ENCODE results near the gene CNIH3.

CNIH3 gene

DNA sequence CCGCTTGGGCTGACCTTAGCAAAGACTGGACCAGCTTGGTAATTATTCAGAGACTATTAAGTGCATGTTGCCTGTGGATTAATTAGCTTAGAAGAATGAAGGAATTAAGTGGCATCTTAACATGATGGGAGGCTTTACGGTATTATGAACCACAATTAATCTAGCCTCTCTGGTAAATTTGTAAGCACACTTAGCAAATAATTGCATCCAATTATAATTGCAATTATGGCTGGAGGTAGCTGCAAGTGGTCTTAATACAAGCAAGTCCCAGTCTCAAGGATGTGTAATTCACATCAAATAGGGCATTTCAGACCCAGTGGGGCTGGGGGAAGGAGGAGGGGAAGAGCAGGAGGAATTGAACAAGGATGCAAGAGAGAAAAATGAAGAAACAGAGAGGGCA lies 151.6 kb downstream of the CNIH3 start:
- in situ Hi-C loops (cut with MboI; ENCODE audit: low sequenced_read_pairs) = no loop called here

DNA sequence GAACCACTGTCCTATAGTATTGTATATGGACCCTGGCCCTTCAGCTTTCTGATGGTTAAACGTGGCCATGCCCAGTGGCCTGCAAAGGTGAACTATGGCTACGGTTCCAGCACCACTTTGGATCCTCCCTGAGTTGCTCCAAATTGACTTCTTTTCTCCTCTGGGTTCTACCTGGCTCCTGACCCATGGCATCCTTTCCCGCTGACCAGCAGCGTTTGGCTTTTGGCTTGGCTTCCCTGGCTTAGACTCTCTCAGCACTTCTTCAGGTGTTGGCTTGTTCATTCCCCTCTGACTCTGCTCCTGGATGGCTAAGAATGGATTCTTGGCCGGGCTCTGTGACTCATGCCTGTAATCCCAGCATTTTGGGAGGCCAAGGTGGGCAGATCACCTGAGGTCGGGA lies 152.9 kb downstream of the CNIH3 start:
- in situ Hi-C loops (cut with MboI; ENCODE audit: low sequenced_read_pairs) = no loop called here

- in situ Hi-C loops (cut with MboI; ENCODE audit: low sequenced_read_pairs) = no loop called here
Measured at GRCh38 chr1:224769452-224770335, 153.6 kb downstream of the CNIH3 start.

DNA sequence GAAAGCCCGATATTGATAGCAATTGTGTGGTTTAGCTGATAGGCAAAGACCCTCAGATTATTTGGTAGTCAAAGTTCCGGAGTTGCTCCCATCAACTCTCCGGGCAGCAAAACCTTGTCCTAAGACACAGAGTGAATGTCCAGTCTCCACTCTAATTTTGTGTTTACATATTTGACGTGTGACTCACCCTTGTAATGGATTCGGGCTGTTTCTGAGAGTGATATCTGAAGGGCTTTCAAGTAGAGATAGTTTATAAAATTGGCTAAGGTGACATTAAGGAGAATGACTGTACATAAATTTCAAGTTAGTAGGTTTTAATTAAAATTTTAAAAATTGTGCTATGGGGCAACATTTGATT lies 154.2 kb downstream of the CNIH3 start:
- in situ Hi-C loops (cut with MboI; ENCODE audit: low sequenced_read_pairs) = no loop called here

DNA sequence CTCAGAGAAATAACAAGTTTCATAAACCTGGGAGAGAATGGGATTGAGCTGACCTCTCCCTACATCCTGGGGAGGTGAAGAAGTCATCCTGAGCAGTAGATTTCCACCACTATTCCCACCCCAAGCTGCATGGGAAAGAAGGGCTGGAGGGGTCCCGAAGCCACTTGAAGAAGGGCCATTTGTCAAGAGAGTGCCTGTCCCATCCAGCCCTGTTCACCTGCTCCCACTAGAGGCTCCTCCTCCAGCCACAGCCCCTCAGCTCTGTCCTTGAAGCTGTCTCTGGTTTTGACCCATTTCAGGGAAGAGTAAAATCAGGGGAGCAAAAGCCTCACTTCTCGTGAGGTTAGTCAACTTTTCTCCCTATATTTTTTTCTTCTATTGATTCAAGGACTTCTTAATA lies 157.5 kb downstream of the CNIH3 start:
- in situ Hi-C loops (cut with MboI; ENCODE audit: low sequenced_read_pairs) = no loop called here

DNA sequence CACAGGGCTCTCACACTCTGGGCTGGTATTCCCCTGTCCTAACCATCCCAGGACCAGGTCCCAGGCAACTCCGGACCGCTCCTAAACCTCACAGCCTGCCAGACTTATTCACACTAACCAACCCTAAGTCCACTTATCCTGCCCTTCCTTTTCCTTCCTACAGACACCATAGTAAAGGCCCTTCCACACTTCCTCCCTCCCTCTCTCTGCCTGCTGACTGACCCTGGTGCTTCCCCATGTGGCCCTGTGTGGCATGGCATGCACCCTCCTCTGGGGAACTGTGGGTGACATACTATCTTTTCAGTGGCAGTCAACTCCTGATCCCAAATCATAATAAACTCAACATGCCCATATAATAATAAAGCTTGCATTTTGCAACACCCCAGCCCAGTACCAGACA lies 158.3 kb downstream of the CNIH3 start:
- in situ Hi-C loops (cut with MboI; ENCODE audit: low sequenced_read_pairs) = no loop called here

GRCh38 chr1:224777180-224777579 lies 161.1 kb downstream of the CNIH3 start:
- in situ Hi-C loops (cut with MboI; ENCODE audit: low sequenced_read_pairs) = no loop called here

DNA sequence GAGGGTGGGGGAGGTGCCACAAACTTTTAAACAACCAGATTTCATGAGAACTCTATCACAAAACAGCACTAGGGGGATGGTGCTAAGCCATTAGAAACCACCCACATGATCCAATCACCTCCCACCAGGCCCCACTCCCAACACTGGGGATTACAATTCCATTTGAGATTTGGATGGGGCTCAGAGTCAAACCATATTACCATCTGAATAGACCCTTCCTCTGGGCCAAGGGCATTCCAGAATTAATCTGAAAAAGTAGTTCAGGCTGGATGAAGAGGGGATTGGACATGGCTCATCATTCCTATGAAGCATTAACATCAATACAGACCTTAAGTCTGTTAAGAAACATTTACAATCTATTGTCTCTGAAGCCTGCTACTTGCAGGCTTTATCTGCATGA lies 163.4 kb downstream of the CNIH3 start:
- in situ Hi-C loops (cut with MboI; ENCODE audit: low sequenced_read_pairs) = no loop called here

DNA sequence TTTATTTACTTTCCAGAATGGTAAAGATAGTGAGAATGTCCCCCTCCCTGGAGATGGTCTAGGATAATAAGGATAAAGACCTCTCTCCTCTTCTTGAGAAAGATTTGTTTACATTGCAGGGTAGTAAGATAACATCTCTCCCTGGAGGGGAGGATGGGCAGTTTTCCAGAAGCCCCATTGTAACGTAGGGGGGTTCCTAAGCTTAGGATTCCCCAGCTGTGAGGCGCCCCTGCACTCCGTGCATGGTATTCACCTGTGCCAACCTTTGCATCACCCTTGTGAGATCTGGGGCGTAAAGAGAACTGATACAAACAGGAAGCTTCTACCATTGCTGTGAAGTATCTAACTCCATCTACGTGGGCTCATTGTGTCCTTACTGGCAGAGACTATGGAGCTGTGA lies 164.6 kb downstream of the CNIH3 start:
- in situ Hi-C loops (cut with MboI; ENCODE audit: low sequenced_read_pairs) = no loop called here

DNA sequence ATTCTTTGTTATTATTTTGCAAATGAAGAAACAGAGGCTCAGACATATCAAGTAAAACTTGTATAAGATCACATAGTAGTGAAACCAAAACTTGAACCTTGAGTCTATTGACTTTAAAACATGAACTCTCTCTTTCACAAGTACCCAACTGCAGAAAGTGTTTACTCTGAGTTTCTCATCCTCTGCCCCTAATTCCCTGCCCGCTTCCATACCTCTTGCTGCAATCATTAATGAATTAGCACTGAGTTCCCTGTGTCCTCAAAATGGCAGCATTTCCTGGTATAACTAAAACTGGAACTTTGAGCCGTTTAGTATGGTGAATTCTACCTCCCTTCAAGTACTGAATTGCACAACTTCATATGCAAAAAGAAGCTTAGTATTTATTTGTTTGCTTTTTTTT lies 165.7 kb downstream of the CNIH3 start:
- in situ Hi-C loops (cut with MboI; ENCODE audit: low sequenced_read_pairs) = no loop called here

- in situ Hi-C loops (cut with MboI; ENCODE audit: low sequenced_read_pairs) = no loop called here
Measured at GRCh38 chr1:224782281-224783000, 166.3 kb downstream of the CNIH3 start.

DNA sequence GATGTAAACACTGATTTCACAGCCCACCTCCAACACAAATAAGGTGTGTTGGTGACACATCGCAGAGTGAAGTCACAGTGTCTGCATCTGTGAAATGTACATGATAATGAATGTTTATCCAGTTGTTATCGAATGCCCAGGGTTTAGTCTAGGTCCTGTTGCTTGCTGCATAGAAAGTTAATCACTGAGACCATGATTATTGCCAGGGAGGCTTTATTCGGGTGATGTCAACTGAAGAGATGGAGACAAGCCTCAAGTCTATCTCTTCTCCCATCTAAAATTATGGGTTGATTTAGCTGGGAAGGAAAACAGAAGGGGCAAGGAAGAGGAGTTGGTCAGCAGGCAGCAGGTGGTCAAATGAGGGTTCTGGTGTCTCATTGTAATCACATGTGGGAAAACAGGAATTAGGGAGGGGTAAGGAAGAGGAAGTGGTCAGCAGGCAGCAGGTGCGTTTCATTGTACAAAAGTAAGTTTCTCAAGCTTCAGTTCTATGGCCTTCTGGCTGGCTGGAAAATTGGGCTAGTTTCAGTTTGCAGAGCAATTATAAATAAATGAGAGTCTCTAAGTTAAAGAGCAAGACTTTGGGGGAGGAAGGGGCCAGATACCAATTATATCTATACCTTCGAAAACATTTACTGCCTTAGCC lies 167.0 kb downstream of the CNIH3 start:
- in situ Hi-C loops (cut with MboI; ENCODE audit: low sequenced_read_pairs) = no loop called here

DNA sequence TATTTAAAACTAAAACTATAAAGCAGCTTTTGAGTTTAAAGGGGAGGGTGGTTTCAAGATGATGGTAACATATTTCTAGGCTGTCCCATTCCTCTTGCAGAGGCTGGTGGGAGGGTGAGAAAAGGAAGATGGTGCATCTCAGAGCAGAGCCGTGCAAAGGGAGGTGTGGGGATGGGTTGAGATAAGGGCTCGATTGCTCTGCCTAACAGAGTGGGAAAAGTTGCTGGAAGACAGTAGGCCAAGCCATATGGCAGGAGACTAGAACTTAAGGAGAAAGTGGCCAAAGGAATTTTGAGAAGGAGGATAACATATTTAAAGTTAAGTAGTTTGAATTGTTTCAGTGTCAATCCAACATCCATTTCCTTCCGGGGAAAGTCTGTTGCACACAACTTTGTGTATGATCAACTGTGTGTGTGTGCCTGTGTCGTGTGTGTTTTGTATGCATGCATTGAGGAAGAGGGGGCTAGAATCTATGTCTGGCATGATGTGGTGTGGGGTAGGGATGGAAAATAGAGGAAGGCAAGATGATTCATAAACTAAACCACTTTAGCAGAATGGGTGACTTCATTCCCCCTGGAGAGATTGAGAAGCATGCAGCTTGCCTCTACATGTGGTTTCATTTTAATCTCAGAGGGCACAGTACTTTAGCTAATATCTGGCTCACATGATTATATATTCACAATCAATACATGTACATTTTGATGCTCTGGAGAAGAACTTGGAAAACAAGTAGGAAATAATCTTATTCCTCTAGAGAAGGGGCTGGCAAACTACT lies 168.3 kb downstream of the CNIH3 start:
- in situ Hi-C loops (cut with MboI; ENCODE audit: low sequenced_read_pairs) = no loop called here

DNA sequence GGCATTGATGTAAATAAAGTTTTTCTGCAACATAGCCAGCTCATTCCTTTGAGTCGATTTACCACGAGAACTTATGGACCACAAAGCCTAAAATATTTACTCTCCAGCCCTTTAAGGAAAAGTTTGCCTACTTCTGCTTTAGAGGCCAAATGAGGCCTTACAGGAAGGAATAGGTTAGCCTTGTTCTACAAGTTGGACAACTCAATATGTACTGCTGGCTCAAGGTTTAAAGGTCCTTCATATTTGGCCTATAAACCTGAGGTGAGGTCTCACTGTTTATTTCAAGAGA lies 168.9 kb downstream of the CNIH3 start:
- in situ Hi-C loops (cut with MboI; ENCODE audit: low sequenced_read_pairs) = no loop called here

GRCh38 chr1:224785622-224786021 lies 169.5 kb downstream of the CNIH3 start:
- in situ Hi-C loops (cut with MboI; ENCODE audit: low sequenced_read_pairs) = no loop called here

- in situ Hi-C loops (cut with MboI; ENCODE audit: low sequenced_read_pairs) = no loop called here
Measured at GRCh38 chr1:224786533-224787250, 170.6 kb downstream of the CNIH3 start.

DNA sequence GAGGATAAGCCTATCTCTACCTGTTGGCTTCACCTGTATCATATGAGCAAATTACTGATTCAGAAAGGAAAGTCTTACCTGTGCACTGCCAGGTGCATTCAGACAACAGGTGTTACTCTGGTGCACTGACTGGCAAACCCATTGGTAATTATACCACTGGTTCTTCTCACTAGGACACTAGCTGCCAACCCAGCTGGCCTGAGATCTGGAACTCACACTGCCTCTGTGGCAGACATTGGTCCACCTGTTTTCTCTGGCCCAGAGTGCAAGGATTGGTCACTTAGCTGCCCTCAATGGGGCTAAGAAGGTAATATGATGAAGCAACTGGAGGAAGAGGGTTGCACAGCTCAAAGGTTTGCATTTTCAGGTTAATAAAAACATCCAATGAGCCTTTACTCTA lies 173.2 kb downstream of the CNIH3 start:
- in situ Hi-C loops (cut with MboI; ENCODE audit: low sequenced_read_pairs) = no loop called here
